PC-9 (cell line): ENCODE results near the gene MRPS27.

Experiments
- CTCF ChIP-seq: fragments of 200-600 bp; sonication (generic); conservative IDR thresholded peaks from 2 replicates; pipeline ENCODE4 v1.6.1; 2017; ENCODE audit warnings: mixed run types, antibody characterized with exemption, mild to moderate bottlenecking, moderate library complexity
- EZH2 ChIP-seq: fragments of 200-600 bp; sonication (generic); IDR thresholded peaks from 2 replicates; pipeline ENCODE4 v1.8.0; 2017; ENCODE audit warnings: antibody characterized with exemption, low read depth

GRCh38 chr5:72179816-72180440 is 140.1 kb downstream of the MRPS27 start:
- TF ChIP-seq CTCF: no peak
- no peak for TF ChIP-seq EZH2
